ENCODE measurements around the gene VEZT.

Gene VEZT

DNA sequence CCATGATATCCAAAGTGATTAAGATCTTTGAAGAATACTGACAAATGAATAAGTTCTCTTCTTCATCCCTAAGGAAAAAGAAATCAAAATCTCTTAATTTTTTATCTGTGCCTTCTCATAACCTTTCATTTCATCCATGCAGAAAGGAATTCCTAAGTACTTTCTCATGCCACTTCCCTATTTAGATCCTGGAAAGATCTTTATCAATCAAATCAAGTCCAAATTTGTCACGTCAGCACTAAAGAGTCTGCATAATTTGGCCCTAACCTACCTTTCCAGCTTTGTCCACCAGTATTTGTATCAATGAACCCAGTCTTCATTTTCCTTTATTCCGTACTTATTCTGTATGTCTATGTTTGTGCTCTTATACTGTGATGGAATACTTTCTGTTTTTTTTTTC lies 41.2 kb downstream of the VEZT start:
- TF ChIP-seq CREB1 (IDR thresholded peaks at IDR 0.05; ENCODE audit: low read depth) = no peak
- TF ChIP-seq EP300 (IDR thresholded peaks at IDR 0.05; ENCODE audit: borderline replicate concordance) = no peak
- TF ChIP-seq TCF12 (IDR thresholded peaks at IDR 0.05; ENCODE audit: low read depth) = no peak
- no peak for TF ChIP-seq TEAD4 (IDR thresholded peaks at IDR 0.05)
- TF ChIP-seq EGR1 (IDR thresholded peaks at IDR 0.05) = no peak
- no peak for TF ChIP-seq CEBPB (IDR thresholded peaks at IDR 0.05)
- no peak for TF ChIP-seq ZBTB7A (IDR thresholded peaks at IDR 0.05; ENCODE audit: low read depth)
- TF ChIP-seq, protein P1, sequence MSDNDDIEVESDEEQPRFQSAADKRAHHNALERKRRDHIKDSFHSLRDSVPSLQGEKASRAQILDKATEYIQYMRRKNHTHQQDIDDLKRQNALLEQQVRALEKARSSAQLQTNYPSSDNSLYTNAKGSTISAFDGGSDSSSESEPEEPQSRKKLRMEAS (IDR thresholded peaks at IDR 0.05) = no peak
- TF ChIP-seq FOXM1 (IDR thresholded peaks at IDR 0.05; ENCODE audit: borderline replicate concordance, low read depth) = no peak

DNA sequence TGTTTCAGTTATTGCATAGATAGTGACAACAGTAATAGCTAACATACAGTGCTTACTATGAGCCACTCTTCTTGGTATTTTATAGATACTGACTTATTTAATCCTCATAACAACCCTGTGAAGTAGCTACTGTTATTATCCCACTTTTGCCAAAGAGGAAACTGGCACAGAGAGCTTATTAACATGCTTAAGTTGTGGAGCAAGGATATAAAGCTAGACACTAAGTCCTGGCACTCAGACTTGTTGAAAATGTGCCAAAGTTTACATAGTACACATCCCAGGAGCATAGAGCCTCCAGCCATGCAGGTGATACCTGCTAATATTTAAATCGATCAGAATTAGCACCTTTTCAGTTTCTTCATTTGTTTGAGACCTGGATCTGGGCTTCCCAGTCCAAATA lies 41.8 kb downstream of the VEZT start:
- TF ChIP-seq TEAD4 (IDR thresholded peaks at IDR 0.05) (no peak), YY1 (IDR thresholded peaks at IDR 0.05; ENCODE audit: low read depth) (no peak), TCF12 (IDR thresholded peaks at IDR 0.05; ENCODE audit: low read depth) (no peak), RAD21 (IDR thresholded peaks at IDR 0.05; ENCODE audit: low read depth) (no peak), NFIC (IDR thresholded peaks at IDR 0.05) (no peak), TAF1 (IDR thresholded peaks at IDR 0.05; ENCODE audit: low read depth) (no peak), FOXM1 (IDR thresholded peaks at IDR 0.05; ENCODE audit: borderline replicate concordance, low read depth) (no peak), ZBTB7A (IDR thresholded peaks at IDR 0.05; ENCODE audit: low read depth) (no peak), CEBPB (IDR thresholded peaks at IDR 0.05) (no peak), CREB1 (IDR thresholded peaks at IDR 0.05; ENCODE audit: low read depth) (no peak), EGR1 (IDR thresholded peaks at IDR 0.05) (no peak), EP300 (IDR thresholded peaks at IDR 0.05; ENCODE audit: borderline replicate concordance) (no peak)
- TF ChIP-seq, protein P2, sequence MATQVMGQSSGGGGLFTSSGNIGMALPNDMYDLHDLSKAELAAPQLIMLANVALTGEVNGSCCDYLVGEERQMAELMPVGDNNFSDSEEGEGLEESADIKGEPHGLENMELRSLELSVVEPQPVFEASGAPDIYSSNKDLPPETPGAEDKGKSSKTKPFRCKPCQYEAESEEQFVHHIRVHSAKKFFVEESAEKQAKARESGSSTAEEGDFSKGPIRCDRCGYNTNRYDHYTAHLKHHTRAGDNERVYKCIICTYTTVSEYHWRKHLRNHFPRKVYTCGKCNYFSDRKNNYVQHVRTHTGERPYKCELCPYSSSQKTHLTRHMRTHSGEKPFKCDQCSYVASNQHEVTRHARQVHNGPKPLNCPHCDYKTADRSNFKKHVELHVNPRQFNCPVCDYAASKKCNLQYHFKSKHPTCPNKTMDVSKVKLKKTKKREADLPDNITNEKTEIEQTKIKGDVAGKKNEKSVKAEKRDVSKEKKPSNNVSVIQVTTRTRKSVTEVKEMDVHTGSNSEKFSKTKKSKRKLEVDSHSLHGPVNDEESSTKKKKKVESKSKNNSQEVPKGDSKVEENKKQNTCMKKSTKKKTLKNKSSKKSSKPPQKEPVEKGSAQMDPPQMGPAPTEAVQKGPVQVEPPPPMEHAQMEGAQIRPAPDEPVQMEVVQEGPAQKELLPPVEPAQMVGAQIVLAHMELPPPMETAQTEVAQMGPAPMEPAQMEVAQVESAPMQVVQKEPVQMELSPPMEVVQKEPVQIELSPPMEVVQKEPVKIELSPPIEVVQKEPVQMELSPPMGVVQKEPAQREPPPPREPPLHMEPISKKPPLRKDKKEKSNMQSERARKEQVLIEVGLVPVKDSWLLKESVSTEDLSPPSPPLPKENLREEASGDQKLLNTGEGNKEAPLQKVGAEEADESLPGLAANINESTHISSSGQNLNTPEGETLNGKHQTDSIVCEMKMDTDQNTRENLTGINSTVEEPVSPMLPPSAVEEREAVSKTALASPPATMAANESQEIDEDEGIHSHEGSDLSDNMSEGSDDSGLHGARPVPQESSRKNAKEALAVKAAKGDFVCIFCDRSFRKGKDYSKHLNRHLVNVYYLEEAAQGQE (IDR thresholded peaks at IDR 0.05; ENCODE audit: low read depth) = no peak
- TF ChIP-seq, protein P3, sequence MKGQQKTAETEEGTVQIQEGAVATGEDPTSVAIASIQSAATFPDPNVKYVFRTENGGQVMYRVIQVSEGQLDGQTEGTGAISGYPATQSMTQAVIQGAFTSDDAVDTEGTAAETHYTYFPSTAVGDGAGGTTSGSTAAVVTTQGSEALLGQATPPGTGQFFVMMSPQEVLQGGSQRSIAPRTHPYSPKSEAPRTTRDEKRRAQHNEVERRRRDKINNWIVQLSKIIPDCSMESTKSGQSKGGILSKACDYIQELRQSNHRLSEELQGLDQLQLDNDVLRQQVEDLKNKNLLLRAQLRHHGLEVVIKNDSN (IDR thresholded peaks at IDR 0.05) = no peak
- TF ChIP-seq, protein P1 (IDR thresholded peaks at IDR 0.05) = no peak

DNA sequence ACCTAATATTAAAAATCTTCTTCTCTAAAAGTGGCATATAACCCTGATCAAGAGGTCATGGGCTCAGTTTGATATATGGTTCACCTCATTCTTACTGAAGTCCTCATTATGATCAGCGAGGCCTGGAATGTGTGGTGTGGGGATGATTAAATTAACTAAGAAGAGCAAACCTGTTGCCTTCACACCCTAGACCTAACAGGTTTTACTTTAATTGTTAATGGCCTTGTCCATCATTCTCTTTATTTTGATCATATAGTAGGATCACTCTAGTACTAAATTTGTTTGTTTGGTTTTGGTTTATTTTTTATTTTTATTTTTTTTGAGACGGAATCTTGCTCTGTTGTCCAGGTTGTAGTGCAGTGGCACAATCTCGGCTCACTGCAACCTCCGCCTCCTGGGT lies 43.5 kb downstream of the VEZT start:
- TF ChIP-seq, protein P3 (IDR thresholded peaks at IDR 0.05) = no peak
- TF ChIP-seq EP300 (IDR thresholded peaks at IDR 0.05; ENCODE audit: borderline replicate concordance) (no peak), TEAD4 (IDR thresholded peaks at IDR 0.05) (no peak), CEBPB (IDR thresholded peaks at IDR 0.05) (no peak), CREB1 (IDR thresholded peaks at IDR 0.05; ENCODE audit: low read depth) (no peak), EGR1 (IDR thresholded peaks at IDR 0.05) (no peak), FOXM1 (IDR thresholded peaks at IDR 0.05; ENCODE audit: borderline replicate concordance, low read depth) (no peak), TCF12 (IDR thresholded peaks at IDR 0.05; ENCODE audit: low read depth) (no peak), TAF1 (IDR thresholded peaks at IDR 0.05; ENCODE audit: low read depth) (no peak), NFIC (IDR thresholded peaks at IDR 0.05) (no peak), RAD21 (IDR thresholded peaks at IDR 0.05; ENCODE audit: low read depth) (no peak), YY1 (IDR thresholded peaks at IDR 0.05; ENCODE audit: low read depth) (no peak), ZBTB7A (IDR thresholded peaks at IDR 0.05; ENCODE audit: low read depth) (no peak)
- TF ChIP-seq, protein P2 (IDR thresholded peaks at IDR 0.05; ENCODE audit: low read depth) = no peak
- TF ChIP-seq, protein P1 (IDR thresholded peaks at IDR 0.05) = no peak

DNA sequence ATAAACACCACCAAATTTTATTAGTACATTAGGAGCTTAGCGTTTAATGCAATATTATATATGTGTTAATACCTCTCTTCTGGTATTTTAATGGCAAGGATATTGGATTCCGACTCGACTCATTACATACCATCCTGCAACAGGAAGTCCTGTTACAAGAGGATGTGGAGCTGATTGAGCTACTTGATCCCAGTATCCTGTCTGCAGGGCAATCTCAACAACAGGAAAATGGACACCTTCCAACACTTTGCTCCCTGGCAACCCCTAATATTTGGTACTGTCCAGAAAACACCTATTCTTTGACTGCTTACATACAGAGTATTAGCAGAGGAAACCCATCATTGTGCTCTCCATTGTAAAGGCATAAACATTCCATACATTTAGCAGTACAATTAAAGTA lies 45.2 kb downstream of the VEZT start:
- TF ChIP-seq, protein P3 (IDR thresholded peaks at IDR 0.05) = no peak

DNA sequence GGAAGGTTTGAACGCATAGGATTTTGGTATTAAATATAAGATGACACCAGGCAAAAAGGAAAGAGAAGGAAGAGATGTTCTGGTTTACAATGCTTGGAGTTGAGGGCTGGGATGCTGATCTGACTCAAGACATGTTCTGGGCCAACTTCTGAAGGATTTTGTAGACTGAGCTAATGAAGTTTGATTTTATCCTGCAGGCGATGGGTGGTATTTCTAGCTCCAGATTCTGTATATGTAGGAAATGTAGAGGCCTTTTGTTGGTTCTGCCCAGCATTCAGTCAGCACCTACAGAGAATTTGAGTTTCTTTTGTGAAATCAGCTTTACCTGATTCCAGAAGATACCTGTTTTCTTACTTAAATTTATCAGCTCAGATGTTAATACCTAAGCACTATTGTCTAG lies 48.2 kb downstream of the VEZT start:
- TF ChIP-seq, protein P1 (IDR thresholded peaks at IDR 0.05) = no peak
- TF ChIP-seq FOXM1 (IDR thresholded peaks at IDR 0.05; ENCODE audit: borderline replicate concordance, low read depth) (no peak), CREB1 (IDR thresholded peaks at IDR 0.05; ENCODE audit: low read depth) (no peak), TCF12 (IDR thresholded peaks at IDR 0.05; ENCODE audit: low read depth) (no peak), CEBPB (IDR thresholded peaks at IDR 0.05) (no peak), YY1 (IDR thresholded peaks at IDR 0.05; ENCODE audit: low read depth) (no peak), TAF1 (IDR thresholded peaks at IDR 0.05; ENCODE audit: low read depth) (no peak), NFIC (IDR thresholded peaks at IDR 0.05) (no peak), EP300 (IDR thresholded peaks at IDR 0.05; ENCODE audit: borderline replicate concordance) (no peak), RAD21 (IDR thresholded peaks at IDR 0.05; ENCODE audit: low read depth) (no peak), EGR1 (IDR thresholded peaks at IDR 0.05) (no peak)
- TF ChIP-seq, protein P3 (IDR thresholded peaks at IDR 0.05) = no peak
- TF ChIP-seq, protein P2 (IDR thresholded peaks at IDR 0.05; ENCODE audit: low read depth) = no peak

Measured in Ishikawa (cell line).